K562 (cell line): Measurements from ENCODE around the gene FBXW8. TPM values are rescaled to one million over a fixed set of nuclear protein-coding genes. Genes with fewer than 3 reads are reported as not detected.

ENCODE experiments used
- ATAC-seq: fragments of 200-7000 bp; cut with Tn5 transposase; 3 replicates; pipeline ENCODE4 v1.9.1; 2020; ENCODE audit warnings: moderate library complexity
- BruUV-seq: library from RNA; stranded (reverse); fragments of 400-500 nt; replicated peaks from 2 replicates; lab custom pipeline; 2021; lab: Mats Ljungman, UMichigan
- CTCF ChIA-PET: fragments of 300-600 bp; formaldehyde crosslinking; extraction: SDS; loops from one replicate; lab custom pipeline; 2021; ENCODE audit warnings: low intra/inter-chr PET ratio; lab: Yijun Ruan, JAX
- POLR2A ChIA-PET: fragments of 300-600, 350-650 bp; sonication (Branson Sonifier 250); formaldehyde crosslinking; extraction: SDS; loops from one replicate; lab custom pipeline; 2021; ENCODE audit warnings: antibody characterized with exemption, inconsistent platforms; lab: Yijun Ruan, JAX
- DNase-seq, 4 experiments: peaks; one replicate each; pipeline versions ENCODE4 v3.0.0 to v3.0.0-alpha.2; 2011 to 2018; ENCODE audit warnings: low spot score in 3 of 4, mixed read lengths in 3 of 4; ENCODE audit errors: extremely low read depth in 1 of 4
- FAIRE-seq: peaks from 2 replicates; lab custom pipeline; 2011; peaks lifted over from hg19 to GRCh38; lab: Jason Lieb, UNC
- H2AFZ ChIP-seq: 2 replicates; pipeline ENCODE4 v1.6.0; 2011; ENCODE audit warnings: low read depth, low read length, control low read depth, inconsistent platforms
- H3K27ac ChIP-seq: fragments of 200-600 bp; 3 replicates; pipeline ENCODE4 v1.8.0; 2011; ENCODE audit warnings: low read depth, mild to moderate bottlenecking, control low read depth, inconsistent platforms, low read length, moderate library complexity, mixed read lengths; ENCODE audit errors: extremely low read depth
- H3K27me3 ChIP-seq, 2 experiments: fragments of 300-600 bp in 1 of 2; 2 replicates in 1 of 2; 3 replicates in 1 of 2; pipeline versions ENCODE4 v1.6.0 to v1.8.0; 2011; ENCODE audit warnings: inconsistent platforms in 2 of 2, low read length in 2 of 2, mild to moderate bottlenecking in 1 of 2, mixed read lengths in 1 of 2, moderate library complexity in 1 of 2; ENCODE audit not compliant: control insufficient read depth in 2 of 2, insufficient read depth in 2 of 2
- H3K36me3 ChIP-seq: fragments of 300-600 bp; 3 replicates; pipeline ENCODE4 v1.8.0; 2011; ENCODE audit warnings: mild to moderate bottlenecking, low read length, inconsistent platforms; ENCODE audit not compliant: control insufficient read depth, insufficient read depth
- H3K4me1 ChIP-seq, 2 experiments: fragments of 200-600 bp in 1 of 2; replicated peaks in 1 of 2; 2 replicates in 1 of 2; 3 replicates in 1 of 2; pipeline versions ENCODE4 v1.5.1 to v1.8.0; 2011; ENCODE audit warnings: inconsistent platforms in 2 of 2, low read length in 2 of 2, mild to moderate bottlenecking in 1 of 2, mixed read lengths in 1 of 2, moderate library complexity in 1 of 2; ENCODE audit not compliant: control insufficient read depth in 2 of 2, insufficient read depth in 2 of 2
- H3K4me2 ChIP-seq: 2 replicates; pipeline ENCODE4 v1.6.1; 2011; ENCODE audit warnings: low read length, control low read depth, inconsistent platforms, mixed read lengths; ENCODE audit not compliant: insufficient read depth
- H3K4me3 ChIP-seq: fragments of 200-600 bp; sonication (generic), shearing (Covaris generic); 2 replicates; pipeline ENCODE4 v1.5.1; 2016; ENCODE audit warnings: control low read depth, inconsistent platforms
- H3K79me2 ChIP-seq: fragments of 200-600 bp; 3 replicates; pipeline ENCODE4 v1.8.0; 2011; ENCODE audit warnings: low read length, inconsistent platforms; ENCODE audit not compliant: control insufficient read depth, insufficient read depth
- H3K9ac ChIP-seq, 2 experiments: 2 replicates each; pipeline versions ENCODE4 v1.6.0 to v1.6.1; 2011; ENCODE audit warnings: low read depth in 2 of 2, low read length in 2 of 2, control low read depth in 1 of 2, inconsistent platforms in 1 of 2, mild to moderate bottlenecking in 1 of 2, mixed read lengths in 1 of 2; ENCODE audit not compliant: insufficient read depth in 1 of 2
- H3K9me1 ChIP-seq: one replicate; pipeline ENCODE4 v1.6.0; 2011; ENCODE audit warnings: inconsistent platforms, mild to moderate bottlenecking, low read length, moderate library complexity; ENCODE audit not compliant: control insufficient read depth, insufficient read depth
- H3K9me3 ChIP-seq: replicated peaks from 2 replicates; pipeline ENCODE4 v1.5.1; 2011; ENCODE audit warnings: low read depth, low read length, inconsistent platforms; ENCODE audit not compliant: control insufficient read depth, insufficient read depth
- H4K20me1 ChIP-seq: replicated peaks from 2 replicates; pipeline ENCODE4 v1.6.1; 2011; ENCODE audit warnings: low read length, inconsistent platforms, mixed read lengths; ENCODE audit not compliant: control insufficient read depth, insufficient read depth
- ARHGAP35 ChIP-seq: fragments of 450-650 bp; IDR thresholded peaks from 2 replicates; pipeline ENCODE4 v1.6.1; 2018; ENCODE audit not compliant: partially characterized antibody
- GATAD2B ChIP-seq: fragments of 450-650 bp; IDR thresholded peaks from 2 replicates; pipeline ENCODE4 v1.6.1; 2017; ENCODE audit warnings: mild to moderate bottlenecking, borderline replicate concordance
- HLTF ChIP-seq: fragments of 450-650 bp; IDR thresholded peaks from 2 replicates; pipeline ENCODE4 v1.6.1; 2016
- MEF2D ChIP-seq: conservative IDR thresholded peaks from 2 replicates; pipeline ENCODE4 v1.6.1; 2016; ENCODE audit warnings: low read depth, missing genetic modification characterization, missing compliant biosample characterization
- MXD1 ChIP-seq: fragments of 250-450 bp; sonication (Bioruptor Pico); IDR thresholded peaks from 2 replicates; pipeline ENCODE4 v1.8.0; 2021; ENCODE audit warnings: borderline replicate concordance, mild to moderate bottlenecking, moderate library complexity; ENCODE audit not compliant: poor library complexity, severe bottlenecking
- NFYB ChIP-seq: IDR thresholded peaks from 2 replicates; pipeline ENCODE4 v1.6.1; 2011; ENCODE audit warnings: mild to moderate bottlenecking, moderate library complexity; ENCODE audit not compliant: insufficient read length; ENCODE audit errors: extremely low read depth
- PKNOX1 ChIP-seq: fragments of 450-650 bp; IDR thresholded peaks from 2 replicates; pipeline ENCODE4 v1.6.1; 2016
- PTTG1 ChIP-seq: fragments of 450-650 bp; IDR thresholded peaks from 2 replicates; pipeline ENCODE4 v1.6.1; 2016; ENCODE audit warnings: low read depth, mild to moderate bottlenecking, missing genetic modification characterization, missing compliant biosample characterization
- PURB ChIP-seq: sonication (generic); formaldehyde crosslinking; IDR thresholded peaks from 2 replicates; pipeline ENCODE4 v1.9.0; 2021; ENCODE audit warnings: low read depth, mild to moderate bottlenecking, missing genetic modification reagents
- SOX6 ChIP-seq: fragments of 450-650 bp; IDR thresholded peaks from 2 replicates; pipeline ENCODE4 v1.6.1; 2014; ENCODE audit warnings: mild to moderate bottlenecking
- TAF15 ChIP-seq: fragments of 200-400 bp; formaldehyde crosslinking; IDR thresholded peaks from 2 replicates; pipeline ENCODE4 v1.6.1; 2017; ENCODE audit warnings: mild to moderate bottlenecking, low read depth, low read length, moderate library complexity
- TCF3 ChIP-seq: sonication (generic); formaldehyde crosslinking; IDR thresholded peaks from 2 replicates; pipeline ENCODE4 v1.4.0; 2020; ENCODE audit warnings: mild to moderate bottlenecking, missing genetic modification reagents
- XRCC3 ChIP-seq: fragments of 450-650 bp; IDR thresholded peaks from 2 replicates; pipeline ENCODE4 v1.6.1; 2017; ENCODE audit warnings: mild to moderate bottlenecking, moderate library complexity
- ZFPM2 ChIP-seq: fragments of 250-450 bp; sonication (Bioruptor Pico); IDR thresholded peaks from 2 replicates; pipeline ENCODE4 v1.5.1; 2022; ENCODE audit warnings: mild to moderate bottlenecking
- ZNF217 ChIP-seq: sonication (generic); formaldehyde crosslinking; IDR thresholded peaks from 2 replicates; pipeline ENCODE4 v1.8.0; 2022; ENCODE audit warnings: mild to moderate bottlenecking, missing genetic modification reagents
- ZNF263 ChIP-seq: sonication (generic); formaldehyde crosslinking; IDR thresholded peaks from 2 replicates; pipeline ENCODE4 v1.8.0; 2022; ENCODE audit warnings: mild to moderate bottlenecking, missing genetic modification reagents, borderline replicate concordance
- ZNF561 ChIP-seq: fragments of 450-650 bp; formaldehyde crosslinking; conservative IDR thresholded peaks from 2 replicates; pipeline ENCODE4 v1.4.0; 2020; ENCODE audit warnings: mild to moderate bottlenecking, moderate library complexity
- ZSCAN29 ChIP-seq: fragments of 450-650 bp; IDR thresholded peaks from 2 replicates; pipeline ENCODE4 v1.6.1; 2017
- WGBS: fragments of 100-300 bp; shearing (Covaris generic); methylation state at CpG from one replicate; pipeline ENCODE4 v1.1.6; 2016; ENCODE audit warnings: low coverage, mixed read lengths; ENCODE audit not compliant: insufficient coverage; ENCODE audit errors: missing lambda C conversion rate; 5-methylcytosine and 5-hydroxymethylcytosine counted together
- in situ Hi-C: fragments of 300-500 bp; cut with MboI; formaldehyde crosslinking; loops from 4 replicates; pipeline ENCODE4 v1.15.0; 2018; ENCODE audit warnings: inconsistent platforms, mixed read lengths
- intact Hi-C: fragments of 100-400 bp; cut with micrococcal nuclease; formaldehyde crosslinking; loops from 2 replicates; pipeline ENCODE4 v1.14.2; 2022
- polyA plus RNA-seq, 8 experiments: library from polyadenylated mRNA; depleted of rRNA in 4 of 8; stranded (reverse) in 5 of 8; unstranded in 3 of 8; fragments of >200 nt; fragmentation: Nextera tagmentation in 2 of 8; fragmentation: Illumina TruSeq in 1 of 8; extraction: Ambion mirVana in 2 of 8; extraction: Trizol in 1 of 8; gene quantifications; 2 replicates each; pipeline versions ENCODE4 v1.2.1 to v1.2.3, GENCODE V29; 2011 to 2014; ENCODE audit warnings: inconsistent platforms in 1 of 8, missing spikeins in 1 of 8
- total RNA-seq, 7 experiments: library from RNA; depleted of rRNA in 6 of 7; stranded (reverse); fragments of >200 nt in 6 of 7; fragmentation: Illumina TruSeq in 2 of 7; extraction: Trizol in 2 of 7; gene quantifications; 2 replicates each; pipeline versions ENCODE4 v1.2.1 to v1.2.3, GENCODE V29; 2011 to 2021; ENCODE audit warnings: low replicate concordance in 1 of 7

Gene FBXW8
- total and polyA plus RNA-seq, 9 of the 15 experiments (the other 6 are each of a cell fraction or from before 2014, with no cell fraction given): 0.58 to 8.3 (median 4.4) TPM

- TF ChIP-seq ZNF263 (CRISPR knock-in tag) (no peak), SOX6 (peak; percentile 40; the same call in 1 of the 2 replicates), MEF2D (tag) (peak; percentile 64; the same call in 1 of the 2 replicates), TAF15 (no peak), PURB (CRISPR knock-in tag) (no peak), PTTG1 (tag) (no peak), HLTF (no peak), ZFPM2 (CRISPR knock-in tag) (0 out of 2 replicates have a peak, but pooled peaks have one; percentile 52), ZNF217 (CRISPR knock-in tag) (no peak), MXD1 (CRISPR knock-in tag) (no peak)
These were observed 94.8 kb downstream of the FBXW8 start (continued) for GRCh38 chr12:117005417-117006046.

GRCh38 chr12:117006333-117006732 lies 95.6 kb downstream of the FBXW8 start:
- BruUV-seq: no TSS peak

More at GRCh38 chr12:117006333-117006732, 95.6 kb downstream of the FBXW8 start:
- FAIRE-seq (no peak), ATAC-seq (no peak), DNase-seq (no peak)
- Histone ChIP-seq H2AFZ (no peak overlapping the region), H3K9ac (no peak overlapping the region), H3K27ac (no peak overlapping the region), H3K4me1 (peaks cover 15 to 18% of the 10 kb centered on the region in 2 experiments), H3K4me2 (no peak overlapping the region), H3K4me3 (no peak overlapping the region), H3K79me2 (no peaks in the 10 kb centered on the region), H3K27me3 (no peaks in the 10 kb centered on the region), H3K9me1 (no peaks in the 10 kb centered on the region), H3K36me3 (peaks cover 9% of the 10 kb centered on the region; the same call in 1 of the 3 replicates), H3K9me3 (no peaks in the 10 kb centered on the region), H4K20me1 (no peaks in the 10 kb centered on the region)
- TF ChIP-seq TCF3 (no peak), ARHGAP35 (no peak), GATAD2B (no peak), ZSCAN29 (no peak), ZNF561 (no peak), XRCC3 (no peak), PKNOX1 (no peak), NFYB (no peak)
- in situ Hi-C loops (no loop called here), intact Hi-C loops (no loop called here)
- CTCF ChIA-PET: no interaction called here
- POLR2A ChIA-PET: interaction anchor here (0.6 to 1.0 kb wide), 4 partner anchors 41 to 671 kb away, joined by 3 to 5 read pairs (median 3); no protein-coding TSS in a partner anchor
- 94% methylated on average over 9 of the region's 9 CpGs for WGBS
